Activated CD8-positive, alpha-beta memory T cell treated with anti-CD3 and anti-CD28 coated beads, Interleukin-2, amount 50 U/mL, for 24 hours (primary cell): ENCODE results near the gene DCTN3.

Experiments
- DNase-seq: peaks from one replicate; pipeline ENCODE4 v3.0.0-alpha.2; 2020; ENCODE audit errors: extremely low read depth

Gene DCTN3

GRCh38 chr9:34620061-34620994 lies at the start of gene DCTN3:
TSS of gene DCTN3 (minus strand) at chr9:34620495. CDS start at chr9:34620464, 31 bp downstream.
- DNase-seq = peak; percentile 83

- DNase-seq = peak; percentile 72
Measured at GRCh38 chr9:34665381-34666250, 45.3 kb upstream of the DCTN3 start.

- DNase-seq = no peak
Measured at GRCh38 chr9:34665067-34665380, 44.7 kb upstream of the DCTN3 start.

GRCh38 chr9:34664281-34665066 lies 44.2 kb upstream of the DCTN3 start:
- DNase-seq = no peak

- DNase-seq = no peak
Measured at GRCh38 chr9:34663303-34663605, 43.0 kb upstream of the DCTN3 start.

GRCh38 chr9:34662526-34663302 lies 42.4 kb upstream of the DCTN3 start, which contains the start of gene CCL27:
TSS of gene CCL27 (minus strand) at chr9:34662657. CDS start at chr9:34662633, 24 bp downstream.
- no peak for DNase-seq

- DNase-seq = no peak
Measured at GRCh38 chr9:34659592-34660253, 39.4 kb upstream of the DCTN3 start.

- no peak for DNase-seq
Measured at GRCh38 chr9:34658461-34658860, 38.2 kb upstream of the DCTN3 start.

- DNase-seq = no peak
Measured at GRCh38 chr9:34656992-34657391, 36.7 kb upstream of the DCTN3 start.

- no peak for DNase-seq
Measured at GRCh38 chr9:34655394-34655793, 35.1 kb upstream of the DCTN3 start.

- DNase-seq = no peak
Measured at GRCh38 chr9:34654323-34655051, 34.2 kb upstream of the DCTN3 start.

- DNase-seq = no peak
Measured at GRCh38 chr9:34653151-34654072, 33.1 kb upstream of the DCTN3 start.

- DNase-seq = no peak
Measured at GRCh38 chr9:34652602-34653000, 32.3 kb upstream of the DCTN3 start.

- DNase-seq = no peak
Measured at GRCh38 chr9:34651876-34652601, 31.7 kb upstream of the DCTN3 start, which contains the start of gene IL11RA. TSS of gene IL11RA (plus strand) at chr9:34652185. CDS start at chr9:34655218, 3,033 bp downstream.

GRCh38 chr9:34651321-34651720 lies 31.0 kb upstream of the DCTN3 start:
- DNase-seq = no peak

- DNase-seq = no peak
Measured at GRCh38 chr9:34650816-34651215, 30.5 kb upstream of the DCTN3 start.

- no peak for DNase-seq
Measured at GRCh38 chr9:34648673-34649072, 28.4 kb upstream of the DCTN3 start.

GRCh38 chr9:34647651-34648050 lies 27.4 kb upstream of the DCTN3 start:
- DNase-seq = no peak
